T follicular helper cell (primary cell): Measurements from ENCODE around the gene MBD6.
"Not testable (repeated sequence)": the region's sequence is repeated elsewhere in the genome, so short reads cannot be mapped to it uniquely, and the experiment has no call there.

ENCODE experiments used
- DNase-seq: peaks from one replicate; pipeline ENCODE4 v3.0.0-alpha.2; 2020; ENCODE audit warnings: low read depth

MBD6 gene

GRCh38 chr12:57549909-57550640 is 27.5 kb downstream of the MBD6 start, which contains the start of gene KIF5A:
Gene KIF5A (plus strand): TSS chr12:57550044. CDS start chr12:57550272, 228 bp downstream.
- DNase-seq = peak; percentile 38

DNA sequence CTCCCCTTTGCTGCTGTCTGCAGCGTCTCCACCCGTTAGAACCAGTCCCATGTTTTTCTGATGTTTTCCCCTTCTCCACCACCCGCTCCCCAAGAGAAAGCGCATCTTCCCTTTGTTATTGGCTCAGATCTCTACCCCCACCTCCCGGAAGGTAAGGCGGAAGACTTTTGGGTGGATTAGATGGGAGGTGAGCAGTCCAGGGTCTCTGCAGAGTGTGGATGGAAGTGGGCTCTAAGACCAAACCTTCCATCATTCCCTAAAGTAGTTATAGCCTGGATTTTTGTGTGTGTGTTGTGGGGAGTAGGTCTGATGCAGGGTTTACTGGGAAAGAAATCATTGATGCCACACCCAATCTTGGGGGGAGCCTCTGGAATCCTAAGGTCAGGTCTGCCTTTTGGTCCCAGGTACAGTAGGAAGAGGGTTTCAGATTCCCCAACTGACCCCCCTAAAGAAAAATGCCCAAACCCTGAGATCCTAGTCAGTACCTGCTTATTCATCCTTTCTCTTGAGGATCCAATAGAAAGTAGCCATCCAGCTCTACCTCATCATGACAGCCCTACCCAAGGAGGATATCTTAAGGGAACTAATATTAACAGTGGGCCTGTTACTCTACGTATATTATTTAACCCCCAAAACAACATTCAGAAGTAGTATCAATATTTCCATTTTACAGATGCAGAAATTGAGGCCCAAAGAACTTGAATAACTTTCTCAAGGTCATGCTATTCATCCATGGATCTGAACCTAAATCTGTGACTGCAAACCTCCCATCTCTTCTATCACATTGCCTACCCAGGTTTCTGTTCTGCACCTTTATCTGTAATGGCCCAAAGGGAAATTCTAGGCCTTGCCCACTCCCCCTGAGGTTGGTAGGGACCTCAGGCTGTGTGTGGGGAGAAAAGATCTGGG is 28.3 kb downstream of the MBD6 start:
- DNase-seq = no peak

GRCh38 chr12:57551637-57552305 is 29.1 kb downstream of the MBD6 start:
- no peak for DNase-seq

DNA sequence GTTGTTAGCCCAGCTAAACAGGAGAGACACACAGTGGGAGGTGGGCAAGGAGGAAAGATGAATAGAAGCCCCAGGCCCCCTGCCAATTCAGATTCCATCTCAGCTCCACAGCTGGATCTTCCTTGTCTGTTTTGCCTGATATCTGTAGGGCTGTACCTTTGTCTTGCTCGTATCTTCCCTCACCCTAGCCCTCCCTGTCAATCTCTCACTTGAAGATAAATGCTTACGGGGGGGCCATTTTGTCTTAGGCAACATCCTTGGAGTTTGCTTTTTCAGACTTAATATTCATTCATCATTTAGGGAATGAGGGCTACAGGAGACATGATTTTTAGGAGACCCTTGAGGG is 29.7 kb downstream of the MBD6 start:
- no peak for DNase-seq

GRCh38 chr12:57552835-57553313 is 30.2 kb downstream of the MBD6 start:
- DNase-seq = no peak

GRCh38 chr12:57553343-57554202 is 30.9 kb downstream of the MBD6 start:
- no peak for DNase-seq

DNA sequence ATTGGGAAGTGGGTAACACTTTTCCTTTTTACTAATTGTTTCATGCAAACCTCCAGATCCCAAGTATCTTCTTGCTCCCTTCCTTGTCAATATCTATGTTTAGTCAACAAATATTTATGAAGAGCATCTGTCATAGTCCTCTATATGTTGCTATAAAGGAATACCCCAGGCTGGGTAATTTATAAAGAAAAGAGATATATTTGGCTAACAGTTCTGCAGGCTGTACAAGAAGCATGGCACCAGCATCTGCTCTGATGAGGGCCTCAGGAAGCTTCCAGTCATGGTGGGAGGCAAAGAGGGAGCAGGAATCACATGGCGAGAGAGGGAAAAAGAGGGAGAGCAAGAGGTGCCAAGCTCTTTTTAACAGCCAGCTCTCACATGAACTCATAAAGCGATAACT is 31.8 kb downstream of the MBD6 start:
- DNase-seq = no peak

DNA sequence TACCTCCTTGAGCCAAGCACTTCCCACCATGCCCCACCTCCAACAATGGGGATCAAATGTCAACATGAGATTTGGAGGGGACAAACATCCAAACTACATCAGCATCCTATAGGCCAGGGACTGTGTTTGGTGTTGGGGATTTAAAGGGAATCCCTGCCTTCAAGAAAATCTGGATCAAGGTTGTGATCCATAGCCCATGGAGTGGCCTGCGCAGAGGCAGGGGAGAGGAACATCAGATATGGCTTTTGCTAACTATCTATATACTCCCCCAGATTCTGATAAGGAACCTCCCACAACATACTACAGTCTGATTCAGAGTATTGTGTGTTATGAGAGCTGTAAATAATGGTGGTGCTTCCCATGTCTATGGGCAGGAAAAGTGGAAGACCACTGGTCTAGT is 32.3 kb downstream of the MBD6 start:
- no peak for DNase-seq

DNA sequence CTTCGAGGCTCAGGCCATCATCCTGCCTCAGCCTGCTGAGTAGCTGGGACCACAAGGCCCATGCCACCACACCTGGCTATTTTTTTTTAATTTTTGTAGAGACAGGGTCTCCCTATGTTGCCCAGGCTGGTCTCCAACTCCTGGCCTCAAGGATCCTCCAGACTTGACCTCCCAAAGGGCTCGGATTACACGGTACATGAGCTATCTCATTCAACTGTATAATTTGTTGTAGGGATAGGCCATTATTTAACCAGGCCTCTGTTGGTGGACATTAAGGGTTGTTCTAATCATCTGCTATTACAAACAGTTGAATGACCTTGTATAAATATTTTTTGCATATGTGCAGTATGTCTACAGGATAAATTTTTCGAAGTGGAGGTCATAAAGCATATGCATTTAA is 36.2 kb downstream of the MBD6 start:
- no peak for DNase-seq

DNA sequence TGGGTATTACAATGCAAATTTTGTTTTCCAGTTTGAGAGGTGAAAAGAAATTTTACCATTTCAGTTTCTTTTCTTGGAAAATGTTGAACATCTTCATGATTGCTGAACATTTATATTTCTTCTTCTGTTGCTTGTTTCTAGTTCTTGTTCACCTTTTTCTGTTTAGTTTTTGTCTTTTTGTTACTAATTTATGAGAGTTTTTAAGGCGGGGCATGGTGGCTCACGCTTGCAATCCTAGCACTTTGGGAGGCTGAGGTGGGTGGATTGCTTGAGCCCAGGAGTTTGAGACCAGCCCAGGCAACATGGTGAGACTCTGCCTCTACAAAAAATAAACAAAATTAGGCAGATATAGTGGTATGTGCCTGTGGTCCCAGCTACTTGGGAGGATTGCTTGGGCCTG is 37.9 kb downstream of the MBD6 start:
- DNase-seq = no peak

DNA sequence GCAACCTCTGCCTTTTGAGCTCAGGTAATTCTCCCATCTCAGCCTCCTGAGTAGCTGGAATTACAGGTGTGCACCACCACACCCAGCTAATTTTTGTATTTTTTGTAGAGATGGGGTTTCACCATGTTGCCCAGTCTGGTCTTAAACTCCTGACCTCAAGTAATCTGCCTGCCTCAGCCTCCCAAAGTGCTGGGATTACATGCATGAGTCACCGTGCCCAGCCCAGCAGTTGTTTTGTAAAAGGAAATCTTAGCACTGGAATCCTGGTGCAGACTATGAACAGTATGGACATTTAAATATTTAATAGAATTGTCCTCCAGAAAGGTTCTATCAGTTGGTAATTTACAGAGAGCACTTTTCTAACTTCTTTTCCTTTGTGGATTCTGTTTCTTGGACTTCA is 38.5 kb downstream of the MBD6 start:
- DNase-seq = not testable (repeated sequence)

DNA sequence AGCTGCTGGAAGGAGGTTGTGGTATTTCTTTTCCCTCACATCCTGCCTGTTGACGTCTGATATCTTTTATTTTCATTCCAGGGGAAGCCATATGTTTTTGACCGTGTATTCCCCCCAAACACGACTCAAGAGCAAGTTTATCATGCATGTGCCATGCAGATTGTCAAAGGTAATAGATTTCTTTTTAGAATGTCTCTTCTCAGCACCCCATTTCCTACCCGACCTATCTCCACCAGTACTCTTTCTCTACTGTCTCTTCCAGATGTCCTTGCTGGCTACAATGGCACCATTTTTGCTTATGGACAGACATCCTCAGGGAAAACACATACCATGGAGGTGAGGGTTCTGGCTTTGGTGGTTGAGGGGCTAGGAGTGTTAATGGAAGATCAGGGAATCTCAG is 40.7 kb downstream of the MBD6 start:
- DNase-seq = no peak

DNA sequence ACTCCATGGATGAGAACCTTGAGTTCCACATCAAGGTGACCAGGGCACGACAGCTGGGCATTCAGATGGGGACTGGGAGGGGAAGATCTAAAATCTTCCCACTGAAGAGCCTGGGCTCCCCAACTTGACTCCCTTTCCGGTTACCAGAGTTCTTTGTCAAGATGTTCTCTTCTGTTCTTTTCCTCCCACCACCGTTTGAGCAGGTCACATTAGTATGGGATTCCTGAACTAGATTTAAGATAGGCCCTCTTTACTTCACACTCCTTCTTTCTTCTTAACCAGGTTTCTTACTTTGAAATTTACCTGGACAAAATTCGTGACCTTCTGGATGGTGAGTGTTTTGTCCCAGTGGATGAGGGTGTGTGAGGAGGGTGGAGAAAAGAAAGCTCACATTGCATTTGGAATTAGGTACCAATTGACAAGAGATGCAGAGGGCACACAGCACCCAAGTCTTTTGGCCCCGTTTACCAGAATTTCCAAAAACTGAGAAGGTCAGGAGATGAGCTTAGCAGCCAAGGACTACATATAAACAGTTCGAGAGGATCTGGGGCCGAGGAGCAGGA is 41.6 kb downstream of the MBD6 start:
- no peak for DNase-seq

- no peak for DNase-seq
These were observed 46.2 kb downstream of the MBD6 start for GRCh38 chr12:57568838-57569237.

GRCh38 chr12:57569858-57570257 is 47.2 kb downstream of the MBD6 start:
- no peak for DNase-seq

GRCh38 chr12:57570438-57570837 is 47.8 kb downstream of the MBD6 start:
- DNase-seq = not testable (repeated sequence)

GRCh38 chr12:57571926-57572762 is 49.5 kb downstream of the MBD6 start:
- no peak for DNase-seq

DNA sequence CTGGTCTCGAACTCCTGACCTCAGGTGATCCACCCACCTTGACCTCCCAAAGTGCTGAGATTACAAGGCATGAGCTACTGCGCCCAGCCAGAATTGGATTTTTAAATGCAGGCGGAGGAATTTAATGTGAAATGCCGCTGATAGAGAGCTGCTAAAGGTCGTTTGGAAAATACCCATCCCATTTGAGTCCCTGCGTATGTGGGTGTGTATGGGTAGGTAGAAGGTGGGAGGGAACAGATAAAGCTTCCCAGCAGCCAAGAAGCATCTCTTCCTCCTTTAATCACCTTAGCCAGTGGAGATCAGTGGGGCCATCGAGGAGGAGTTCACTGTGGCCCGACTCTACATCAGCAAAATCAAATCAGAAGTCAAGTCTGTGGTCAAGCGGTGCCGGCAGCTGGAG is 52.2 kb downstream of the MBD6 start:
- no peak for DNase-seq

DNA sequence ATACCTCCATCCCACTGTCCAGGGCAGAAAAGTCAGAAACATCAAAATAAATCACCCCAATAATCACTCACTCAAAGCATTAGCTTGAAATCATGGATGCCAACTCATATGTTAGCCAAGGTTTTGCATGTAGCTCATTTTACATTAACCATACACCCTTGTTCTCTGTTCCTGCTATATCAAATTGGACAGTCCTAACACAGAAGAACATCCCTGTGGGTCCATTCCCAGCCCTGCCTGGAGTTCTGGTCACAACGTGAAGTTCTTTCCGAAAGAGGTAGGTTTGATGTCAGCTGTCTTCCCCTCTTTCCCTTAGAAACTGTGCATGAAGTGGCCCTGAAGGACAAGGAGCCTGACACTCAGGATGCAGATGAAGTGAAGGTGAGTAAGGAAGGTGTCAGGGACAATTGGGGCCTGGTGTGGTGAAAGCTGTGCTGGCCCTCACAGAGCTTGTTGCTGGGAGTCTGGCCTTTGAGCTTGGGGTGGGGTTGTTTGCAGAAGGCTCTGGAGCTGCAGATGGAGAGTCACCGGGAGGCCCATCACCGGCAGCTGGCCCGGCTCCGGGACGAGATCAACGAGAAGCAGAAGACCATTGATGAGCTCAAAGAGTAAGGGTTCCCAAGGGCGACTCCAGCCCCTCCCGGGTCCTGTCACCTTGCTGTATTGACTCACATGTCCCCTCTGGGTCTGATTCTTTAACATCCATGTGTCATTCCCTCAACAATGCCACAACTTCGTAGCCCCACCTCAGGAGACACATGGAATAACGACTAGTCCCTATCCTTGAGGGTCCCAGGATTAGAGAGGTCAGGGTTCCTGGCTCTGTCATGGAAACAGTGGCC is 53.4 kb downstream of the MBD6 start:
- no peak for DNase-seq
